ENCODE results near the gene FAM83C.

The FAM83C gene

DNA sequence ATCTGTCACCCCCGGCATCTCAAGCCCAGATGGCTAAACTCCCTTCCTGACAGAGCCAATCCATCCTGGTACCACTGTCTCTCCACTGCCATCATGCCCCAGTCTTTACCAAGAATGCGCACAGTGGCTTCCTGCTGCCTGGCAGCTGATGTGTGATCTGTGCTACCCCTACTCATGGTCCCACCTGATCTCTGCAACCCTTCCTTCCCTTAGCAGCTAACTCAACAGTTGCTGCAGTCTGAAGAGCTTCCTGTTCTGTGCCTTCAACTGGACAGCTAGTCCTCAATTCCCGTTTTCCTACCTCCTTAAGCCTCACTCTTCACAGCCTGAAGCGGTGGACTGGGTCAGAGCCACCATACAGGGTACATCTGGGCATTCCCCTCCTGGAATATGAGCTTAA, 7.6 kb upstream of the FAM83C start:
- Histone ChIP-seq H3K27me3 (ENCODE audit: control insufficient read depth in 5 of 5, insufficient read depth in 4 of 5, low read length in 5 of 5) (peaks cover 0 to 9% (median 2%) of the 10 kb centered on the region in 5 donors), H3K4me3 (ENCODE audit: low read depth in 1 of 5, low read length in 5 of 5) (no peak overlapping the region), H3K27ac (ENCODE audit: low read depth, low read length) (no peak overlapping the region), H3K9me3 (ENCODE audit: control insufficient read depth in 5 of 5, low read length in 5 of 5) (no peaks in the 10 kb centered on the region), H3K9ac (ENCODE audit: low read length in 5 of 5) (peak overlapping the region in 1 of 5 donors; percentile 6), H3K4me1 (ENCODE audit: control insufficient read depth in 5 of 5, insufficient read depth in 5 of 5, low read length in 5 of 5) (peaks cover 0 to 16% (median 0%) of the 10 kb centered on the region in 5 donors), H3K36me3 (ENCODE audit: control insufficient read depth in 5 of 5, insufficient read depth in 5 of 5, low read length in 5 of 5) (peaks cover 0 to 11% (median 2%) of the 10 kb centered on the region in 5 donors)

DNA sequence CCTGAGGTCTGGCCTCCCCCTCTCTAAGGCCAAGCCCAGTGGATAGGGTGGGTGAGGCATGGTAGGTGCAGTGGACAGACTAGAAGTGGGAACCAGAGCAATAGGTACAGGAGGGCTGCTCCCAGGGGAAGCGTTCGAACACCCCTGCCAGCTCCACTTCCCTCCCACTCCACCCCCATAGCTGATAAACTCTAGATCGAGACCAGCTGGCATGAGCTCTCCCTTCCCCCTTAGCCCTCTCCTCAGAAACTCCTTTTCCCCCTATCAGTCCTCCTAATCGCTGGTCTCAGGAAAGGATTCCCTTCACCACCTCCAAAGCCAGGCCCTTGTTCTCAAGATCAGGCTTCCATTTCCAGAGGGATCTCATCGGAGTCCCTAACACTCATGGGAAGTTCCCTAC, 6.0 kb upstream of the FAM83C start:
- H3K27me3 ChIP-seq (ENCODE audit: control insufficient read depth in 5 of 5, insufficient read depth in 4 of 5, low read length in 5 of 5): peaks cover 0 to 13% (median 10%) of the 10 kb centered on the region in 5 donors
- H3K4me1 ChIP-seq (ENCODE audit: control insufficient read depth in 5 of 5, insufficient read depth in 5 of 5, low read length in 5 of 5): peaks cover 0 to 13% (median 0%) of the 10 kb centered on the region in 5 donors
- H3K36me3 ChIP-seq (ENCODE audit: control insufficient read depth in 5 of 5, insufficient read depth in 5 of 5, low read length in 5 of 5): peaks cover 0 to 5% (median 2%) of the 10 kb centered on the region in 5 donors

DNA sequence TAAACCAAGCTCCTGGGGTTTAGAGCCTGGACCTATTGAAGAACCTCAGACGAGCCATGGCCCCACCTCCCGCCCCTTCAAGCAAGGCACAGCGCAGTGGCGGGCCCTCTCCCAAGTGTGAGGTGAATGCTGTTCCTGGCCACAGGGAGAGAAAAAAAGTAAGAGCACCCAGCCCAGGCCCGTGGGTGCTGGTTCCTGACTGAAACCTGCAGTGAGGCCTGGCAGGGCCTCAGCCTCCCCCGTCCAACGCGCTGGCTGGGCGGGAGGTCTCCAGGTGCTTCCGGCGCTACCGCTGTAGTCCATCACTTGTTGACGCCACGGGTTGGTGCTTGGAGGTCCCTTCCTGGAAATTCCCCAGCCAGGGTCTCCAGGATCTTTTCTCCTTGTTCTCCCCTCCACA, 5.5 kb upstream of the FAM83C start:
- Histone ChIP-seq H3K4me1 (ENCODE audit: control insufficient read depth in 5 of 5, insufficient read depth in 5 of 5, low read length in 5 of 5) (peaks cover 0 to 13% (median 0%) of the 10 kb centered on the region in 5 donors), H3K9me3 (ENCODE audit: control insufficient read depth in 5 of 5, low read length in 5 of 5) (no peaks in the 10 kb centered on the region), H3K4me3 (ENCODE audit: low read depth in 1 of 5, low read length in 5 of 5) (no peak overlapping the region), H3K36me3 (ENCODE audit: control insufficient read depth in 5 of 5, insufficient read depth in 5 of 5, low read length in 5 of 5) (peaks cover 0 to 5% (median 0%) of the 10 kb centered on the region in 5 donors), H3K27ac (ENCODE audit: low read depth, low read length) (no peak overlapping the region), H3K9ac (ENCODE audit: low read length in 5 of 5) (no peak overlapping the region), H3K27me3 (ENCODE audit: control insufficient read depth in 5 of 5, insufficient read depth in 4 of 5, low read length in 5 of 5) (peaks cover 0 to 14% (median 10%) of the 10 kb centered on the region in 5 donors)

More for the DNA sequence above, 6.0 kb upstream of the FAM83C start:
- Histone ChIP-seq H3K27ac (ENCODE audit: low read depth, low read length) (no peak overlapping the region), H3K9ac (ENCODE audit: low read length in 5 of 5) (no peak overlapping the region), H3K9me3 (ENCODE audit: control insufficient read depth in 5 of 5, low read length in 5 of 5) (no peaks in the 10 kb centered on the region), H3K4me3 (ENCODE audit: low read depth in 1 of 5, low read length in 5 of 5) (no peak overlapping the region)

DNA sequence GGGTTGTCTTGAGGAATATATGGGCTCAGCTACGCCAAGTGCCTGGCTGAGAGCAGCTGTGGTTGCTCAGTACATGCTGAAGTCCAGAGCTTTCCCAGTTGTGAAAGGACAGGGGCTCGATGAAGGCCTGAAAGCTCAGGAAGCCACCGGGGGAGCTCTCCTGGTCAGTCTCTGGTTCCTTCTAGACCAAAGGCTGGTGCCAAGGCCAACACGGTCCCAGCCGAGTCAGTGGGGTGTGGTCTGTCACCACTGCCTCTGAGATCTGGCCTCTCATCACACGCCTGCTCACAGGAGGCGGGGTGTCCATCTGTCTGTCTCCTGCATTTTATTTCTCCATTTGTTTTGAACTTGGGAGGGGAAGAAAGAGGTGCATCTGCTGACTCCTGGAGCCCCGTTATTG, 4.9 kb upstream of the FAM83C start:
- Histone ChIP-seq H3K9ac (ENCODE audit: low read length in 5 of 5) (no peak overlapping the region), H3K36me3 (ENCODE audit: control insufficient read depth in 5 of 5, insufficient read depth in 5 of 5, low read length in 5 of 5) (peaks cover 0 to 5% (median 0%) of the 10 kb centered on the region in 5 donors), H3K9me3 (ENCODE audit: control insufficient read depth in 5 of 5, low read length in 5 of 5) (no peaks in the 10 kb centered on the region), H3K4me1 (ENCODE audit: control insufficient read depth in 5 of 5, insufficient read depth in 5 of 5, low read length in 5 of 5) (peaks cover 0 to 13% (median 0%) of the 10 kb centered on the region in 5 donors), H3K27ac (ENCODE audit: low read depth, low read length) (no peak overlapping the region), H3K4me3 (ENCODE audit: low read depth in 1 of 5, low read length in 5 of 5) (no peak overlapping the region), H3K27me3 (ENCODE audit: control insufficient read depth in 5 of 5, insufficient read depth in 4 of 5, low read length in 5 of 5) (peaks cover 0 to 19% (median 12%) of the 10 kb centered on the region in 5 donors)

DNA sequence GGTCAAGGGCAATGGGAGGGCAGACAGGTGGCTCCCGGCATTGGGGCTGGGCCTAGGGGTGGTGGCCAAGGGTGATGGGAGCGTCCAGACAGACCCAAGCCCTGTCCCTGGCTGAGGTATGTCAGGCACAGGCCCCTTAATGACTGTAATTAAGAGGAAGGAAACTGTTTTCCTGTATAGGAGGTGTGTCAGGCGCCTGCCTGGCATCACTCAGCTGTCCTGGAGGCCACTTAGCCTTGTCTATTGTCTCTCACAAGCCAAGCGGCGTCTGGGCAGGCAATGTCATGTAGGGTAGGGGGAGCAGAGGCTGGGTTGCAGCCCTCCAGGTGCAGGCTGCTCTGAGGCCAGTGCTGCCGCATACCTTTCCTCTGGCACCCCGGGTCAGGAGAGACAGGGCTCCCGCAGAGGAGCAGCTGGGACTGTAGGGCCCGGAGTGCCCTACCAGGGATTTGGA, 3.9 kb upstream of the FAM83C start:
- H3K36me3 ChIP-seq (ENCODE audit: control insufficient read depth in 5 of 5, insufficient read depth in 5 of 5, low read length in 5 of 5): no peaks in the 10 kb centered on the region
- H3K27ac ChIP-seq (ENCODE audit: low read depth, low read length): no peak overlapping the region
- no peaks in the 10 kb centered on the region for H3K9me3 ChIP-seq (ENCODE audit: control insufficient read depth in 5 of 5, low read length in 5 of 5)
- H3K27me3 ChIP-seq (ENCODE audit: control insufficient read depth in 5 of 5, insufficient read depth in 4 of 5, low read length in 5 of 5): peaks cover 0 to 25% (median 12%) of the 10 kb centered on the region in 5 donors
- H3K4me1 ChIP-seq (ENCODE audit: control insufficient read depth in 5 of 5, insufficient read depth in 5 of 5, low read length in 5 of 5): peaks cover 0 to 13% (median 0%) of the 10 kb centered on the region in 5 donors
- H3K4me3 ChIP-seq (ENCODE audit: low read depth in 1 of 5, low read length in 5 of 5): no peak overlapping the region
- H3K9ac ChIP-seq (ENCODE audit: low read length in 5 of 5): no peak overlapping the region

DNA sequence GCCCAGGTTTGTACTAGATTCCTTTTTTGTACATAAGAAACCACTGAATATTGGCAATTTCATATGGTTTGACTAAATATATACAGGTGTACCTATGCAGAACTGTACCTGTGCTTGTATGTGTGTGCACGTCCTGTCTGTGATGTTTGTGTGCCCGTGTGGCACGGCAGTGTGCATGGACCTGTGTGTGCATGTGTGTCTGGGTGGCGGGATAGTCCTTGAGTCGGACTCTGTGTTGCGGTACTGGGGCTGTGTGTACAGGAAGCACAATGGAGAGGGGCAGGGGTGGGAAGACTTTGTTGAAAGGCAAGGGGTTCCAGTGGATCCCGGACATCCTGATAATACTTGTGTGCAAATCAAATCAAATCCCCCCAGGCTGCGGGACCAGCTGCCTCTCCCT, 3.4 kb upstream of the FAM83C start:
- H3K27ac ChIP-seq (ENCODE audit: low read depth, low read length): no peak overlapping the region
- no peak overlapping the region for H3K4me3 ChIP-seq (ENCODE audit: low read depth in 1 of 5, low read length in 5 of 5)
- peaks cover 0 to 25% (median 12%) of the 10 kb centered on the region in 5 donors for H3K27me3 ChIP-seq (ENCODE audit: control insufficient read depth in 5 of 5, insufficient read depth in 4 of 5, low read length in 5 of 5)
- no peaks in the 10 kb centered on the region for H3K36me3 ChIP-seq (ENCODE audit: control insufficient read depth in 5 of 5, insufficient read depth in 5 of 5, low read length in 5 of 5)
- H3K9me3 ChIP-seq (ENCODE audit: control insufficient read depth in 5 of 5, low read length in 5 of 5): no peaks in the 10 kb centered on the region
- no peak overlapping the region for H3K9ac ChIP-seq (ENCODE audit: low read length in 5 of 5)
- H3K4me1 ChIP-seq (ENCODE audit: control insufficient read depth in 5 of 5, insufficient read depth in 5 of 5, low read length in 5 of 5): peaks cover 0 to 13% (median 0%) of the 10 kb centered on the region in 5 donors

DNA sequence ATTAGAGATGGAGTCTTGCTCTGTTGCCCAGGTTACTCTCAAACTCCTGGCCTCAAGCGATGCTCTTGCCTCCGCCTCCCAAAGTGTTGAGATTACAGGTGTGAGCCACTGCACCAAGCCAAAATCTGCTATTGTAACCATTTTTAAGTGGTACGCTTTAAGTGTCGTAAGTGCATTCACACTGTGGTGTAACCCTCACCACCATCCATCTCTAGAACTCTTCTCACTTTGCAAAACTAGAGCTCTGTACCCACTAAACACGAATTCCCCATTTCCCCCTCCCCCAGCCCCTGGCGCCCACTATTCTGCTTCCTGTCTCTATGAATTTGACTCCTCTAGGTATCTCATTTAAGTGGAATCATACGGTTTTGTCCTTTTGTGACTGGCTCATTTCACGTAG, 2.8 kb upstream of the FAM83C start:
- Histone ChIP-seq H3K9ac (ENCODE audit: low read length in 5 of 5) (no peak overlapping the region), H3K27ac (ENCODE audit: low read depth, low read length) (no peak overlapping the region), H3K4me3 (ENCODE audit: low read depth in 1 of 5, low read length in 5 of 5) (no peak overlapping the region), H3K9me3 (ENCODE audit: control insufficient read depth in 5 of 5, low read length in 5 of 5) (no peaks in the 10 kb centered on the region), H3K4me1 (ENCODE audit: control insufficient read depth in 5 of 5, insufficient read depth in 5 of 5, low read length in 5 of 5) (peaks cover 0 to 13% (median 0%) of the 10 kb centered on the region in 5 donors), H3K27me3 (ENCODE audit: control insufficient read depth in 5 of 5, insufficient read depth in 4 of 5, low read length in 5 of 5) (peaks cover 0 to 25% (median 13%) of the 10 kb centered on the region in 5 donors), H3K36me3 (ENCODE audit: control insufficient read depth in 5 of 5, insufficient read depth in 5 of 5, low read length in 5 of 5) (no peaks in the 10 kb centered on the region)

DNA sequence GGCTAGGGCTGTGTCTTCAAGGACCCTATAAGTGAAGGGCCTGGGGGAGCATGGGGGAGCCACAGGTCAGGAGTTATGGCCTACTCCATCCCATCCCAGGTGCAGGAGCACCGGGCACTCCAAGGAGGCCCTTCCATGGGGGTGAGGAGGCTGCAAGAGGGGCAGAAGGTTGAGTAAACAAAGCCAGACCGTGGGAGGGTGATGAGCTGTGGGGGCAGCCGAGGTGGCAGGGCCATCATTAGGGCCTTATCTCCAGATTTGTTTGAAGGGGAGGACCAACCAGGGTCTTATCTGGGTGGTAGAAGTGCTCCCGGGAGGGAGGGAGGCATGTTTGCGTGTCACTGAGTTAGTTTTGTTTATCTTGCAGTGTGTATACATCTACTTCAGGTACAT, 2.1 kb upstream of the FAM83C start:
- H3K27me3 ChIP-seq (ENCODE audit: control insufficient read depth in 5 of 5, insufficient read depth in 4 of 5, low read length in 5 of 5): peaks cover 0 to 25% (median 13%) of the 10 kb centered on the region in 5 donors
- no peak overlapping the region for H3K4me3 ChIP-seq (ENCODE audit: low read depth in 1 of 5, low read length in 5 of 5)
- H3K4me1 ChIP-seq (ENCODE audit: control insufficient read depth in 5 of 5, insufficient read depth in 5 of 5, low read length in 5 of 5): peaks cover 0 to 13% (median 0%) of the 10 kb centered on the region in 5 donors
- H3K9me3 ChIP-seq (ENCODE audit: control insufficient read depth in 5 of 5, low read length in 5 of 5): no peaks in the 10 kb centered on the region
- H3K36me3 ChIP-seq (ENCODE audit: control insufficient read depth in 5 of 5, insufficient read depth in 5 of 5, low read length in 5 of 5): no peaks in the 10 kb centered on the region
- no peak overlapping the region for H3K27ac ChIP-seq (ENCODE audit: low read depth, low read length)
- no peak overlapping the region for H3K9ac ChIP-seq (ENCODE audit: low read length in 5 of 5)

DNA sequence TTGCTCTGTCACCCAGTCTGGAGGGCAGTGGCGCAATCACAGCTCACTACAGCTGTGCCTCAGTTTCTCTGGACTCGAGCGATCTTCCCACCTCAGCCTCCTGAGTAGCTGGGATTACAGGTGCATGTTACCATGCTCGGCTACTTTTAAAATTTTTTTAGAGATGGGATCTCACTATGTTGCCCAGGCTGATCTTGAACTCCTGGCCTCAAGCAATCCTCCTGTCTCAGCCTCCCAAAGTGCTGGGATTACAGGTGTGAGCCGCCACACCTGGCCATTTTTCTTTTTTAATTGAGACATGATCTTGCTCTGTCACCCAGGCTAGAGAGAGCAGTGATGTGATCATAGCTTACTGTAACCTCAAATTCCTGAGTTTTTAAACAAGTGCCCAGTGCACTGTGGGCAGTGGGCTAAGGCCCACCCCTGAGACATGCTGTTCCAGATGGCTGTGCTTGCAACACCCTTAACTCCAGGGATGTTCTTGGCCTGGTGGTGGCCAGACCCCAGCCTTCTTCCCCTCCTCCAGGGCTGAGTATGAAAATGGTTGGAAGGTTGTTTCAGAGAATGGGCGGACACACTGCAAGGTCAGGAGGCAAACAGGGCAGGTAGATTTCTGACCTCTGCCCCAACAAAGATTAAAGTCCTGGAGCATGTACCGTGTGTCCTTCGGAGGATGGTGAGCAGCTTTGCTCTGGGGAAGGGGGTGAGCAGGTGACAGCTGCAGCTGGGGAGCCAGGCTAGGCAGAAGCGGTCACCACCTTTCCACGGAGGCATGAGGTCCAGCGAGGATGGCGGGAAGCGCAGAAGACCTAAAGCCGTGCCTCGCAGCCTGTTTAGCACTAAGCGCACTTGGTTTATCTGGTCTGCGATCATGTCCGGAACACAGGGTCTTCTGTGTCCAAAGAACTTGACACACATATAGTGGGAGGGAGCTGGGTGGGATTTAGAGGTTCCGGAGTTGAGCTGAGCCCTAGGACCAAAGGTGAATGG, 1.4 kb upstream of the FAM83C start:
- Histone ChIP-seq H3K4me1 (ENCODE audit: control insufficient read depth in 5 of 5, insufficient read depth in 5 of 5, low read length in 5 of 5) (peaks cover 0 to 13% (median 0%) of the 10 kb centered on the region in 5 donors), H3K27ac (ENCODE audit: low read depth, low read length) (no peak overlapping the region), H3K27me3 (ENCODE audit: control insufficient read depth in 5 of 5, insufficient read depth in 4 of 5, low read length in 5 of 5) (peaks cover 0 to 25% (median 13%) of the 10 kb centered on the region in 5 donors), H3K9me3 (ENCODE audit: control insufficient read depth in 5 of 5, low read length in 5 of 5) (no peaks in the 10 kb centered on the region), H3K36me3 (ENCODE audit: control insufficient read depth in 5 of 5, insufficient read depth in 5 of 5, low read length in 5 of 5) (no peaks in the 10 kb centered on the region), H3K9ac (ENCODE audit: low read length in 5 of 5) (no peak overlapping the region), H3K4me3 (ENCODE audit: low read depth in 1 of 5, low read length in 5 of 5) (no peak overlapping the region)
